Uterus (tissue), 4 donors: ENCODE results near the gene BICRAL. TPM values are rescaled to one million over a fixed set of nuclear protein-coding genes. Genes with fewer than 3 reads are reported as not detected.
A peak's percentile ranks its signal among the peaks of the same experiment; 100 is the strongest.
"Not testable (repeated sequence)": the region's sequence is repeated elsewhere in the genome, so short reads cannot be mapped to it uniquely, and the experiment has no call there.

Experiments used
- DNase-seq, 2 donors: peaks; one replicate each; pipeline ENCODE4 v3.0.0-alpha.2; 2019 to 2020
- H3K27ac ChIP-seq, 2 donors: fragments of 200-600 bp; sonication (generic); 1 replicate in 1 of 2; 2 replicates in 1 of 2; pipeline ENCODE4 v1.5.1; 2016 to 2018
- H3K27me3 ChIP-seq, 2 donors: fragments of 200-600 bp; sonication (generic); one replicate each; pipeline ENCODE4 v1.5.1; 2018 to 2019; ENCODE audit warnings: control low read depth in 1 of 2
- H3K36me3 ChIP-seq, 2 donors: fragments of 200-600 bp; sonication (generic); one replicate each; pipeline ENCODE4 v1.5.1; 2019; ENCODE audit warnings: control low read depth in 1 of 2
- H3K4me1 ChIP-seq, 2 donors: fragments of 200-600 bp; sonication (generic); one replicate each; pipeline ENCODE4 v1.5.1; 2018 to 2019; ENCODE audit warnings: control low read depth in 1 of 2
- H3K4me3 ChIP-seq, 2 donors: fragments of 200-600 bp; sonication (generic); 1 replicate in 1 of 2; 2 replicates in 1 of 2; pipeline ENCODE4 v1.5.1; 2018 to 2019; ENCODE audit warnings: mild to moderate bottlenecking in 1 of 2
- H3K9me3 ChIP-seq, 2 donors: fragments of 200-600 bp; sonication (generic); one replicate each; pipeline ENCODE4 v1.5.1; 2019; ENCODE audit warnings: control low read depth in 1 of 2
- POLR2A ChIP-seq, 2 donors: fragments of 450-650 bp; IDR thresholded peaks; one replicate each; pipeline ENCODE4 v1.6.1; 2016; ENCODE audit warnings: antibody characterized with exemption in 2 of 2, mild to moderate bottlenecking in 1 of 2, moderate library complexity in 1 of 2
- intact Hi-C: fragments of 100-400 bp; cut with DNase I; formaldehyde crosslinking; loops from one replicate; pipeline ENCODE4 v1.15.1; 2023; ENCODE audit warnings: low total_unique reads
- total RNA-seq, 4 donors: library from RNA; depleted of rRNA in 3 of 4; stranded (reverse); fragments of >200 nt in 3 of 4; gene quantifications; one replicate each; pipeline versions ENCODE4 v1.1.0 to v1.2.4, GENCODE V29; 2014 to 2023
- TF ChIP-seq, protein P1 (sequence below), 4 experiments: fragments of 200-600 bp in 2 of 4; fragments of 450-650 bp in 2 of 4; sonication (generic) in 2 of 4; IDR thresholded peaks; one replicate each; pipeline ENCODE4 v1.5.1; 2016 to 2019; ENCODE audit warnings: antibody characterized with exemption in 4 of 4, mild to moderate bottlenecking in 2 of 4, moderate library complexity in 1 of 4
- donor health status: DM: yes; HTN: yes; CAD: no.

The BICRAL gene
- total RNA-seq, 4 donors from 2014 or later: 7.4 to 35.3 (median 18.2) TPM

GRCh38 chr6:42870145-42870936 is 88.5 kb downstream of the BICRAL start:
- Histone ChIP-seq H3K9me3 (no peaks in the 10 kb centered on the region), H3K36me3 (no peaks in the 10 kb centered on the region), H3K27ac (no peak overlapping the region), H3K4me1 (no peaks in the 10 kb centered on the region), H3K27me3 (no peaks in the 10 kb centered on the region), H3K4me3 (no peak overlapping the region)
- intact Hi-C loops: no loop called here
- no peak for DNase-seq
- TF ChIP-seq, protein P1, sequence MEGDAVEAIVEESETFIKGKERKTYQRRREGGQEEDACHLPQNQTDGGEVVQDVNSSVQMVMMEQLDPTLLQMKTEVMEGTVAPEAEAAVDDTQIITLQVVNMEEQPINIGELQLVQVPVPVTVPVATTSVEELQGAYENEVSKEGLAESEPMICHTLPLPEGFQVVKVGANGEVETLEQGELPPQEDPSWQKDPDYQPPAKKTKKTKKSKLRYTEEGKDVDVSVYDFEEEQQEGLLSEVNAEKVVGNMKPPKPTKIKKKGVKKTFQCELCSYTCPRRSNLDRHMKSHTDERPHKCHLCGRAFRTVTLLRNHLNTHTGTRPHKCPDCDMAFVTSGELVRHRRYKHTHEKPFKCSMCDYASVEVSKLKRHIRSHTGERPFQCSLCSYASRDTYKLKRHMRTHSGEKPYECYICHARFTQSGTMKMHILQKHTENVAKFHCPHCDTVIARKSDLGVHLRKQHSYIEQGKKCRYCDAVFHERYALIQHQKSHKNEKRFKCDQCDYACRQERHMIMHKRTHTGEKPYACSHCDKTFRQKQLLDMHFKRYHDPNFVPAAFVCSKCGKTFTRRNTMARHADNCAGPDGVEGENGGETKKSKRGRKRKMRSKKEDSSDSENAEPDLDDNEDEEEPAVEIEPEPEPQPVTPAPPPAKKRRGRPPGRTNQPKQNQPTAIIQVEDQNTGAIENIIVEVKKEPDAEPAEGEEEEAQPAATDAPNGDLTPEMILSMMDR (IDR thresholded peaks at IDR 0.05): no peak
- no peak for TF ChIP-seq POLR2A (IDR thresholded peaks at IDR 0.05)

DNA sequence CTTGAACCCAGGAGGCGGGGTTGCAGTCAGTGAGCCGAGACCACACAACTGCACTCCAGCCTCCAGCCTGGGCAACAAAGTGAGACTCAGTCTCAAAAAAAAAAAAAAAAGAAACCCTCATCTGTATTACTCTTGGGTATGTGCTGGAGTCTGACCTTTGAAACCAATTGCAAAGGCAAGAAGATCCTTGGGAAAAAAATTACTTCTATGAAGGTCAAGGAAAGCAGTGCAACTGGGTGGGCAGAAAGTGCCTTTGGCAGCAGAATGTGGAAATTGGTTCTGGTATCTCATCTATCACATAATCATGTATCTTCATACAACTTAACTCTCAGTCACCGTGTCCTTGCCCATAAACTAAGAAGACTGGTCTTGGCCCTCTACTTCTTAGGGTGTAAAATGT is 89.9 kb downstream of the BICRAL start:
- TF ChIP-seq POLR2A (IDR thresholded peaks at IDR 0.05): no peak
- TF ChIP-seq, protein P1 (IDR thresholded peaks at IDR 0.05): no peak
- Histone ChIP-seq H3K4me1 (no peaks in the 10 kb centered on the region), H3K9me3 (no peaks in the 10 kb centered on the region), H3K4me3 (no peak overlapping the region), H3K27ac (no peak overlapping the region), H3K36me3 (no peaks in the 10 kb centered on the region), H3K27me3 (no peaks in the 10 kb centered on the region)
- no peak for DNase-seq
- intact Hi-C loops: no loop called here

DNA sequence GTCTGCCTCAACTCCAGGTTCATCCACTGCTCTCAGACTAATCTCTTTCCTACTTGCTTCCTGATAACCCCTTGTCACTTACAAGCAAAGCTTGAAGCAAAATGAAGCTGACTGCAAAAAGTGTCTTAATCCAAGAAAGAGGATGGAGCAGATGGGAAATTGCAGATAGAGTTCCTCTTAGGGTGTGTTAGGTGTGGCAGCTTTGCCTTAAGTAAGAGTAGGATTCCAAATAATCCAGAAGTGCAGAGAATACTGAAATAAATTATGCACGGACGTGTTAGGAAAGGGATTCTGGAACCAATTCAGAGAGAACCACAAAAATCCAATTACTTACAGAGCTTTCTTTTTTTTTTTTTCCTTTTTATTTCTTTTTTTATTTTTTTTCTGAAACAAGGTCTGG is 91.5 kb downstream of the BICRAL start:
- Histone ChIP-seq H3K4me1 (no peaks in the 10 kb centered on the region), H3K4me3 (no peak overlapping the region), H3K27me3 (no peaks in the 10 kb centered on the region), H3K9me3 (no peaks in the 10 kb centered on the region), H3K27ac (no peak overlapping the region), H3K36me3 (no peaks in the 10 kb centered on the region)
- intact Hi-C loops: no loop called here
- DNase-seq: no peak
- TF ChIP-seq, protein P1 (IDR thresholded peaks at IDR 0.05): no peak
- no peak for TF ChIP-seq POLR2A (IDR thresholded peaks at IDR 0.05)

GRCh38 chr6:42877695-42878094 is 95.8 kb downstream of the BICRAL start:
- Histone ChIP-seq H3K27me3 (no peaks in the 10 kb centered on the region), H3K36me3 (no peaks in the 10 kb centered on the region), H3K4me1 (no peaks in the 10 kb centered on the region), H3K9me3 (no peaks in the 10 kb centered on the region), H3K4me3 (no peak overlapping the region), H3K27ac (peak overlapping the region in 1 of 2 donors; percentile 4)
- intact Hi-C loops: no loop called here
- DNase-seq: no peak
- TF ChIP-seq POLR2A (IDR thresholded peaks at IDR 0.05): no peak
- TF ChIP-seq, protein P1 (IDR thresholded peaks at IDR 0.05): no peak

GRCh38 chr6:42879372-42880239 is 97.8 kb downstream of the BICRAL start, which contains the start of gene RPL7L1:
Gene RPL7L1 (plus strand): TSS chr6:42879616. CDS start chr6:42879911, 295 bp downstream.
- H3K36me3 ChIP-seq: no peaks in the 10 kb centered on the region
- TF ChIP-seq POLR2A (IDR thresholded peaks at IDR 0.05): peak; percentile 49 to 50
- TF ChIP-seq, protein P1 (IDR thresholded peaks at IDR 0.05): peak in 3 of 4 experiments; percentile 6 to 47 (median 13)
- H3K27me3 ChIP-seq: no peaks in the 10 kb centered on the region
- intact Hi-C loops: no loop called here
- H3K9me3 ChIP-seq: no peaks in the 10 kb centered on the region
- H3K27ac ChIP-seq: peak within 1 kb of the TSS; percentile 94 to 96
- H3K4me3 ChIP-seq: peak within 1 kb of the TSS; percentile 52 to 64
- no peaks in the 10 kb centered on the region for H3K4me1 ChIP-seq
- peak; percentile 79 to 86 for DNase-seq

GRCh38 chr6:42880240-42880817 is 98.5 kb downstream of the BICRAL start:
- DNase-seq, H3K4me1 ChIP-seq, H3K36me3 ChIP-seq, H3K9me3 ChIP-seq, intact Hi-C loops, H3K27me3 ChIP-seq: not testable (repeated sequence)
- peak overlapping the region; percentile 52 to 64 for H3K4me3 ChIP-seq
- peak overlapping the region; percentile 94 to 96 for H3K27ac ChIP-seq

GRCh38 chr6:42880871-42881270 is 99.0 kb downstream of the BICRAL start:
- Histone ChIP-seq H3K27ac (peak overlapping the region; percentile 94 to 96), H3K4me3 (peak overlapping the region; percentile 52 to 64)
- H3K9me3 ChIP-seq, H3K4me1 ChIP-seq, H3K27me3 ChIP-seq, H3K36me3 ChIP-seq, intact Hi-C loops, DNase-seq: not testable (repeated sequence)
